SK-N-SH treated with all-trans-retinoic acid at 6 μM for 48 hours (cell line): ENCODE measurements around the gene ARHGAP15.

Experiments
- ARNTL ChIP-seq: fragments of 450-650 bp; formaldehyde crosslinking; IDR thresholded peaks from 2 replicates; pipeline ENCODE4 v1.5.0; 2020; ENCODE audit warnings: low read depth, mild to moderate bottlenecking, moderate library complexity, borderline replicate concordance
- CREB5 ChIP-seq: fragments of 250-450 bp; sonication (Bioruptor Pico); IDR thresholded peaks from 2 replicates; pipeline ENCODE4 v1.5.1; 2020; ENCODE audit warnings: low read depth, mild to moderate bottlenecking, moderate library complexity
- ISL1 ChIP-seq: fragments of 250-450 bp; sonication (Bioruptor Pico); IDR thresholded peaks from 2 replicates; pipeline ENCODE4 v2.1.2; 2022; ENCODE audit warnings: mild to moderate bottlenecking, moderate library complexity
- OSR1 ChIP-seq: fragments of 250-450 bp; sonication (Bioruptor Pico); IDR thresholded peaks from 2 replicates; pipeline ENCODE4 v1.8.0; 2022; ENCODE audit warnings: moderate library complexity, mild to moderate bottlenecking, inconsistent platforms
- PATZ1 ChIP-seq: fragments of 250-450 bp; sonication (Bioruptor Pico); IDR thresholded peaks from 2 replicates; pipeline ENCODE4 v1.8.0; 2020; ENCODE audit warnings: mild to moderate bottlenecking, moderate library complexity, borderline replicate concordance
- RARB ChIP-seq: fragments of 250-450 bp; sonication (Bioruptor Pico); IDR thresholded peaks from 2 replicates; pipeline ENCODE4 v1.8.0; 2021; ENCODE audit warnings: mild to moderate bottlenecking, moderate library complexity
- SNAI2 ChIP-seq: fragments of 250-450 bp; sonication (Bioruptor Pico); IDR thresholded peaks from 2 replicates; pipeline ENCODE4 v1.5.0; 2020; ENCODE audit warnings: mild to moderate bottlenecking, moderate library complexity
- TCF4 ChIP-seq: fragments of 250-450 bp; sonication (Bioruptor Pico); IDR thresholded peaks from 2 replicates; pipeline ENCODE4 v1.8.0; 2021; ENCODE audit warnings: mild to moderate bottlenecking, moderate library complexity, borderline replicate concordance
- ZC3H10 ChIP-seq: fragments of 250-450 bp; sonication (Bioruptor Pico); IDR thresholded peaks from 2 replicates; pipeline ENCODE4 v1.5.1; 2021; ENCODE audit warnings: mild to moderate bottlenecking, moderate library complexity
- ZFP3 ChIP-seq: fragments of 250-450 bp; sonication (Bioruptor Pico); IDR thresholded peaks from 2 replicates; pipeline ENCODE4 v1.5.0; 2020; ENCODE audit warnings: mild to moderate bottlenecking, moderate library complexity
- ZFP30 ChIP-seq: fragments of 450-650 bp; formaldehyde crosslinking; IDR thresholded peaks from 2 replicates; pipeline ENCODE4 v1.5.0; 2022; ENCODE audit warnings: mild to moderate bottlenecking, moderate library complexity
- ZNF565 ChIP-seq: fragments of 450-650 bp; formaldehyde crosslinking; conservative IDR thresholded peaks from 2 replicates; pipeline ENCODE4 v1.5.0; 2020; ENCODE audit warnings: low read depth, mild to moderate bottlenecking, moderate library complexity
- ZNF70 ChIP-seq: fragments of 450-650 bp; formaldehyde crosslinking; IDR thresholded peaks from 2 replicates; pipeline ENCODE4 v1.5.0; 2020; ENCODE audit warnings: mild to moderate bottlenecking, moderate library complexity
- ZNF8 ChIP-seq: fragments of 450-650 bp; formaldehyde crosslinking; IDR thresholded peaks from 2 replicates; pipeline ENCODE4 v1.5.0; 2020; ENCODE audit warnings: mild to moderate bottlenecking, moderate library complexity

- TF ChIP-seq ZNF70 (no peak), TCF4 (CRISPR knock-in tag) (no peak), ZNF8 (CRISPR knock-in tag) (no peak), PATZ1 (CRISPR knock-in tag) (no peak), ARNTL (CRISPR knock-in tag) (no peak), OSR1 (no peak), ZFP30 (CRISPR knock-in tag) (no peak), ZC3H10 (CRISPR knock-in tag) (no peak), ZNF565 (CRISPR knock-in tag) (no peak), CREB5 (no peak), ZFP3 (CRISPR knock-in tag) (no peak), ISL1 (no peak), RARB (no peak), SNAI2 (CRISPR knock-in tag) (no peak)
These were observed 27.8 kb downstream of the ARHGAP15 start for GRCh38 chr2:143157001-143157400.
